Measurements from ENCODE around the gene PCDHGA12. TPM values are rescaled to one million over a fixed set of nuclear protein-coding genes. Genes with fewer than 3 reads are reported as not detected.
"Not testable (repeated sequence)": the region's sequence is repeated elsewhere in the genome, so short reads cannot be mapped to it uniquely, and the experiment has no call there.

PCDHGA12 gene
- 1.7 TPM for polyA plus RNA-seq (ENCODE audit: insufficient read length)

GRCh38 chr5:141430332-141431113, at the start of gene PCDHGA12:
Gene PCDHGA12 (plus strand): TSS chr5:141430507. CDS start chr5:141430760, 253 bp downstream.
- DNase-seq (ENCODE audit: low read depth) = no peak

- DNase-seq (ENCODE audit: low read depth) = no peak
Measured at GRCh38 chr5:141382469-141383294, 47.6 kb upstream of the PCDHGA12 start, which contains the start of gene PCDHGA7. Gene PCDHGA7 (plus strand): TSS chr5:141382742. CDS start chr5:141382900, 158 bp downstream.

- DNase-seq (ENCODE audit: low read depth) = no peak
Measured at GRCh38 chr5:141383345-141383744, 47.0 kb upstream of the PCDHGA12 start.

GRCh38 chr5:141384471-141385267, 45.6 kb upstream of the PCDHGA12 start:
- DNase-seq (ENCODE audit: low read depth) = no peak

- DNase-seq (ENCODE audit: low read depth) = not testable (repeated sequence)
Measured at GRCh38 chr5:141387557-141388311, 42.6 kb upstream of the PCDHGA12 start, which contains the start of gene PCDHGB4. Gene PCDHGB4 (plus strand): TSS chr5:141387698. CDS start chr5:141387885, 187 bp downstream.

- DNase-seq (ENCODE audit: low read depth) = no peak
Measured at GRCh38 chr5:141388661-141389060, 41.6 kb upstream of the PCDHGA12 start.

GRCh38 chr5:141389153-141390042, 40.9 kb upstream of the PCDHGA12 start:
- DNase-seq (ENCODE audit: low read depth) = no peak

- DNase-seq (ENCODE audit: low read depth) = no peak
Measured at GRCh38 chr5:141392429-141393198, 37.7 kb upstream of the PCDHGA12 start, which contains the start of gene PCDHGA8. Gene PCDHGA8 (plus strand): TSS chr5:141392633. CDS start chr5:141392814, 181 bp downstream.

GRCh38 chr5:141393267-141393666, 37.0 kb upstream of the PCDHGA12 start:
- DNase-seq (ENCODE audit: low read depth) = no peak

GRCh38 chr5:141394401-141395187, 35.7 kb upstream of the PCDHGA12 start:
- not testable (repeated sequence) for DNase-seq (ENCODE audit: low read depth)

- DNase-seq (ENCODE audit: low read depth) = not testable (repeated sequence)
Measured at GRCh38 chr5:141397756-141398551, 32.4 kb upstream of the PCDHGA12 start, which contains the start of gene PCDHGB5. Gene PCDHGB5 (plus strand): TSS chr5:141397947. CDS start chr5:141398128, 181 bp downstream.

- no peak for DNase-seq (ENCODE audit: low read depth)
Measured at GRCh38 chr5:141398608-141399007, 31.7 kb upstream of the PCDHGA12 start.

- DNase-seq (ENCODE audit: low read depth) = no peak
Measured at GRCh38 chr5:141399555-141400258, 30.6 kb upstream of the PCDHGA12 start.

- DNase-seq (ENCODE audit: low read depth) = no peak
Measured at GRCh38 chr5:141402553-141403243, 27.6 kb upstream of the PCDHGA12 start, which contains the start of gene PCDHGA9. Gene PCDHGA9 (plus strand): TSS chr5:141402778. CDS start chr5:141402953, 175 bp downstream.

GRCh38 chr5:141403387-141403786, 26.9 kb upstream of the PCDHGA12 start:
- DNase-seq (ENCODE audit: low read depth) = no peak
